GM06990 (cell line): ENCODE results near the gene C16orf95.

ENCODE experiments used
- DNase-seq: peaks from one replicate; pipeline ENCODE4 v3.0.0-alpha.2; 2011; ENCODE audit not compliant: insufficient read length; ENCODE audit errors: extremely low read depth
- H3K27me3 ChIP-seq: replicated peaks from 2 replicates; pipeline ENCODE4 v1.6.0; 2011; ENCODE audit warnings: low read length; ENCODE audit not compliant: control insufficient read depth, insufficient read depth
- H3K36me3 ChIP-seq: 2 replicates; pipeline ENCODE4 v1.5.1; 2011; ENCODE audit warnings: low read length; ENCODE audit not compliant: control insufficient read depth, insufficient read depth
- H3K4me3 ChIP-seq: replicated peaks from 2 replicates; pipeline ENCODE4 v1.5.1; 2011; ENCODE audit warnings: low read depth, mild to moderate bottlenecking, control low read depth, low read length
- TF ChIP-seq, protein P1 (sequence below): IDR thresholded peaks from 2 replicates; pipeline ENCODE4 v1.5.1; 2011; ENCODE audit warnings: low read length, control low read depth, mild to moderate bottlenecking, inconsistent platforms; ENCODE audit not compliant: insufficient read depth, poor library complexity, severe bottlenecking

The C16orf95 gene

GRCh38 chr16:87356491-87356853 is 39.3 kb upstream of the C16orf95 start:
- Histone ChIP-seq H3K36me3 (peaks cover 15% of the 10 kb centered on the region), H3K4me3 (no peak overlapping the region)
- no peak for DNase-seq

GRCh38 chr16:87353613-87354012 is 36.4 kb upstream of the C16orf95 start:
- TF ChIP-seq, protein P1, sequence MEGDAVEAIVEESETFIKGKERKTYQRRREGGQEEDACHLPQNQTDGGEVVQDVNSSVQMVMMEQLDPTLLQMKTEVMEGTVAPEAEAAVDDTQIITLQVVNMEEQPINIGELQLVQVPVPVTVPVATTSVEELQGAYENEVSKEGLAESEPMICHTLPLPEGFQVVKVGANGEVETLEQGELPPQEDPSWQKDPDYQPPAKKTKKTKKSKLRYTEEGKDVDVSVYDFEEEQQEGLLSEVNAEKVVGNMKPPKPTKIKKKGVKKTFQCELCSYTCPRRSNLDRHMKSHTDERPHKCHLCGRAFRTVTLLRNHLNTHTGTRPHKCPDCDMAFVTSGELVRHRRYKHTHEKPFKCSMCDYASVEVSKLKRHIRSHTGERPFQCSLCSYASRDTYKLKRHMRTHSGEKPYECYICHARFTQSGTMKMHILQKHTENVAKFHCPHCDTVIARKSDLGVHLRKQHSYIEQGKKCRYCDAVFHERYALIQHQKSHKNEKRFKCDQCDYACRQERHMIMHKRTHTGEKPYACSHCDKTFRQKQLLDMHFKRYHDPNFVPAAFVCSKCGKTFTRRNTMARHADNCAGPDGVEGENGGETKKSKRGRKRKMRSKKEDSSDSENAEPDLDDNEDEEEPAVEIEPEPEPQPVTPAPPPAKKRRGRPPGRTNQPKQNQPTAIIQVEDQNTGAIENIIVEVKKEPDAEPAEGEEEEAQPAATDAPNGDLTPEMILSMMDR, result no peak
- no peaks in the 10 kb centered on the region for H3K27me3 ChIP-seq
- peaks cover 8% of the 10 kb centered on the region for H3K36me3 ChIP-seq
- no peak for DNase-seq
- H3K4me3 ChIP-seq, result no peak overlapping the region

More at GRCh38 chr16:87356491-87356853, 39.3 kb upstream of the C16orf95 start:
- TF ChIP-seq, protein P1, result no peak
- H3K27me3 ChIP-seq, result no peaks in the 10 kb centered on the region

DNA sequence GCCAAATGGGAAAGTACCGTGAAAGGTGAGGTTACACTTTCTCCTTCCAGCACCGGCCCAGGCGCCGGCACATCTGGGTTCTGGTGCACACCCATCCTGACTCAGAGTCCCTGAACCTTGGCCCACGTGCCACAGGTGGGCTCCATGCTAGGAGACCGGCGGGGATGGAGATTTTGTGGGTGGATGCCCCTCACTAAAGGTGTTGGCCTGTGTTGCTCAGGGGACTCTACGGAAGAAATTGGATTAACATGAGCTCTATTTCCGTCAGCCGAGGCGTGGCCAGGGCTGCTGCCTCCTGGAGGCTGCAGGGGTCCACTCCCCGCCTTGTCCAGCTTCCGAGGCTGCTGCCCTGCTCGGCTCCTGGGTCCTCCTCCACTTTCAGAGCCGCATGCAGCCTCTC is 35.6 kb upstream of the C16orf95 start:
- DNase-seq, result no peak
- peaks cover 2% of the 10 kb centered on the region for H3K36me3 ChIP-seq
- TF ChIP-seq, protein P1, result no peak
- H3K27me3 ChIP-seq, result no peaks in the 10 kb centered on the region
- H3K4me3 ChIP-seq, result no peak overlapping the region

- Histone ChIP-seq H3K4me3 (no peak overlapping the region), H3K27me3 (no peaks in the 10 kb centered on the region), H3K36me3 (peaks cover 4% of the 10 kb centered on the region)
- TF ChIP-seq, protein P1, result no peak
- no peak for DNase-seq
Measured at GRCh38 chr16:87351320-87351698, 34.1 kb upstream of the C16orf95 start.

DNA sequence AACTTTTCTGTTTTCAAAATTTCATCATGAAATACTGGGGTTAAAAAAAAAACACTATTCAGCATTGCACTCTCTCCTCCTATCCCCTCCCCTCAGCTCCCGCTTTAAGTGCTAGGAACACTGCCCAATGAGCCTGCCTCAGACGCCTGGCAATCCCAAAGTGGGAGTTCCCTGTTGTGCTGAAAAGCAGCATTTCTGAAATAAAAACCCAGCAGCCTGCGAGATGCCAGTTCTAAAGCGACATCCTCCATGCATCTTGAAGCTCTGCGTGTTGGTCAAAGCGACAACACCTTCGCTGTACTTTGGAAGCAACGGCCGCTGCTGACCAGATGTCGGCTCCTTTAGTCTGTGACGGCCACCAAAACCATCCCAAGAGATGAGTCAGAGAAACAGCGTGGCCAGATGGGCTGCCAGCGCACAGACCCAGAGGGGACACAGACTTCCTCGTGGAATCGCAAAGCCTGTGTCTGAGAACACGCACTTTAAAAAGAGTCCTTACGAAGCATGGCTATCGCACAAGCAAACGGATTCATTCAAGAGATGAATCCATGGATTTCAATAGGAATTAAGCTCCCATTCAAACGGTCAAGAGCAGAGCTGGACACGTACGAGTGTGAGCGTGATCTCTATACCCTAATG is 33.6 kb upstream of the C16orf95 start:
- no peak overlapping the region for H3K4me3 ChIP-seq
- TF ChIP-seq, protein P1, result no peak
- peaks cover 4% of the 10 kb centered on the region for H3K36me3 ChIP-seq
- no peaks in the 10 kb centered on the region for H3K27me3 ChIP-seq
- DNase-seq, result no peak

GRCh38 chr16:87350031-87350430 is 32.8 kb upstream of the C16orf95 start:
- DNase-seq, result no peak
- no peaks in the 10 kb centered on the region for H3K27me3 ChIP-seq
- no peak overlapping the region for H3K4me3 ChIP-seq
- peaks cover 4% of the 10 kb centered on the region for H3K36me3 ChIP-seq
- TF ChIP-seq, protein P1, result no peak
